ENCODE data around the gene CEP97. TPM values are rescaled to one million over a fixed set of nuclear protein-coding genes. Genes with fewer than 3 reads are reported as not detected.
"Not testable (repeated sequence)": the region's sequence is repeated elsewhere in the genome, so short reads cannot be mapped to it uniquely, and the experiment has no call there.

CEP97 gene
- total RNA-seq, 2 donors from 2014 or later, result 4.7 to 20.1 TPM

GRCh38 chr3:101735833-101736232 is 11.4 kb downstream of the CEP97 start:
- DNase-seq (ENCODE audit: low spot score) (no peak), ATAC-seq (ENCODE audit: insufficient number of reproducible peaks, low FRiP score, low read depth) (no peak)
- Histone ChIP-seq H3K27ac (no peak overlapping the region), H3K4me1 (ENCODE audit: control insufficient read depth in 1 of 2, low read depth in 2 of 2) (no peaks in the 10 kb centered on the region), H3K27me3 (replicated peaks; ENCODE audit: insufficient read depth) (no peaks in the 10 kb centered on the region), H3K9me3 (no peaks in the 10 kb centered on the region), H3K4me3 (no peak overlapping the region), H3K36me3 (peaks cover 33% of the 10 kb centered on the region)
- TF ChIP-seq CTCF (IDR thresholded peaks at IDR 0.05), result no peak

- not testable (repeated sequence) for H3K4me1 ChIP-seq (ENCODE audit: control insufficient read depth in 1 of 2, low read depth in 2 of 2); DNase-seq (ENCODE audit: low spot score); H3K9me3 ChIP-seq; H3K27ac ChIP-seq; H3K4me3 ChIP-seq; ATAC-seq (ENCODE audit: insufficient number of reproducible peaks, low FRiP score, low read depth); H3K36me3 ChIP-seq; H3K27me3 ChIP-seq (replicated peaks; ENCODE audit: insufficient read depth)
These were observed 17.5 kb downstream of the CEP97 start for GRCh38 chr3:101741914-101742313.

GRCh38 chr3:101744811-101745210 is 20.4 kb downstream of the CEP97 start:
- Histone ChIP-seq H3K27ac (no peak overlapping the region), H3K4me1 (ENCODE audit: control insufficient read depth in 1 of 2, low read depth in 2 of 2) (no peaks in the 10 kb centered on the region), H3K4me3 (no peak overlapping the region), H3K27me3 (replicated peaks; ENCODE audit: insufficient read depth) (no peaks in the 10 kb centered on the region), H3K36me3 (no peaks in the 10 kb centered on the region), H3K9me3 (no peaks in the 10 kb centered on the region)
- no peak for DNase-seq (ENCODE audit: low spot score)
- no peak for ATAC-seq (ENCODE audit: insufficient number of reproducible peaks, low FRiP score, low read depth)
- TF ChIP-seq CTCF (IDR thresholded peaks at IDR 0.05), result no peak

- ATAC-seq (ENCODE audit: insufficient number of reproducible peaks, low FRiP score, low read depth), result not testable (repeated sequence)
These were observed 21.5 kb downstream of the CEP97 start for GRCh38 chr3:101745934-101746333.

GRCh38 chr3:101753386-101754113 is 29.1 kb downstream of the CEP97 start:
- not testable (repeated sequence) for H3K27me3 ChIP-seq (replicated peaks; ENCODE audit: insufficient read depth); H3K27ac ChIP-seq; H3K9me3 ChIP-seq; H3K4me3 ChIP-seq; H3K4me1 ChIP-seq (ENCODE audit: control insufficient read depth in 1 of 2, low read depth in 2 of 2); DNase-seq (ENCODE audit: low spot score); ATAC-seq (ENCODE audit: insufficient number of reproducible peaks, low FRiP score, low read depth)
- H3K36me3 ChIP-seq, result peaks cover 10% of the 10 kb centered on the region

More at GRCh38 chr3:101745934-101746333, 21.5 kb downstream of the CEP97 start:
- not testable (repeated sequence) for H3K4me3 ChIP-seq; H3K27ac ChIP-seq; DNase-seq (ENCODE audit: low spot score); H3K36me3 ChIP-seq; H3K27me3 ChIP-seq (replicated peaks; ENCODE audit: insufficient read depth); H3K4me1 ChIP-seq (ENCODE audit: control insufficient read depth in 1 of 2, low read depth in 2 of 2); H3K9me3 ChIP-seq

GRCh38 chr3:101758224-101758623 is 33.8 kb downstream of the CEP97 start:
- no peak for ATAC-seq (ENCODE audit: insufficient number of reproducible peaks, low FRiP score, low read depth)
- Histone ChIP-seq H3K27ac (no peak overlapping the region), H3K27me3 (replicated peaks; ENCODE audit: insufficient read depth) (no peaks in the 10 kb centered on the region), H3K36me3 (peaks cover 10% of the 10 kb centered on the region), H3K9me3 (no peaks in the 10 kb centered on the region), H3K4me1 (ENCODE audit: control insufficient read depth in 1 of 2, low read depth in 2 of 2) (no peaks in the 10 kb centered on the region), H3K4me3 (no peak overlapping the region)
- no peak for DNase-seq (ENCODE audit: low spot score)
- no peak for TF ChIP-seq CTCF (IDR thresholded peaks at IDR 0.05)

Measured in thoracic aorta (tissue), 2 donors.